ENCODE data around the gene CYP2A13. TPM values are rescaled to one million over a fixed set of nuclear protein-coding genes. Genes with fewer than 3 reads are reported as not detected.
A peak's percentile ranks its signal among the peaks of the same experiment; 100 is the strongest.
"Not testable (repeated sequence)": the region's sequence is repeated elsewhere in the genome, so short reads cannot be mapped to it uniquely, and the experiment has no call there.

Gene CYP2A13, protein sequence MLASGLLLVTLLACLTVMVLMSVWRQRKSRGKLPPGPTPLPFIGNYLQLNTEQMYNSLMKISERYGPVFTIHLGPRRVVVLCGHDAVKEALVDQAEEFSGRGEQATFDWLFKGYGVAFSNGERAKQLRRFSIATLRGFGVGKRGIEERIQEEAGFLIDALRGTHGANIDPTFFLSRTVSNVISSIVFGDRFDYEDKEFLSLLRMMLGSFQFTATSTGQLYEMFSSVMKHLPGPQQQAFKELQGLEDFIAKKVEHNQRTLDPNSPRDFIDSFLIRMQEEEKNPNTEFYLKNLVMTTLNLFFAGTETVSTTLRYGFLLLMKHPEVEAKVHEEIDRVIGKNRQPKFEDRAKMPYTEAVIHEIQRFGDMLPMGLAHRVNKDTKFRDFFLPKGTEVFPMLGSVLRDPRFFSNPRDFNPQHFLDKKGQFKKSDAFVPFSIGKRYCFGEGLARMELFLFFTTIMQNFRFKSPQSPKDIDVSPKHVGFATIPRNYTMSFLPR
- total RNA-seq (2013): not detected
- polyA plus RNA-seq: not detected
- not detected in 2 replicates for polyA minus RNA-seq
- 0 to 0.46 (median 0) reads per million in 11 experiments for total RNA-seq

DNA sequence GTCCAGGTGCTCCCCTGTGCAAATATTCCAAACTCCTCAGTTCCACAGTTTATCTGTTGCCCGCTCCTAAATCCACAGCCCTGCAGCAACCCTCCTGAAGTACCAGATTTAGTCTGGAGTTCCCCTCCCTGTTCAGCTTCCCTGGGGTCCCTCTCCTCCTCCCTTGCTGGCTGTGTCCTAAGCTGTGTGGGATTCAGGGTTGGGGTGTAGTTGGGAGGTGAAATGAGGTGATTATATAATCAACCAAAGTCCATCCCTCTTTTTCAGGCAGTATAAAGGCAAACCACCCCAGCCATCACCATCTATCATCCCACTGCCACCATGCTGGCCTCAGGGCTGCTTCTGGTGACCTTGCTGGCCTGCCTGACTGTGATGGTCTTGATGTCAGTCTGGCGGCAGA, at the start of gene CYP2A13:
Gene CYP2A13, plus strand, starts transcription at position 301 of the 400 bp plus-strand sequence. Its CDS starts 21 bp downstream, at position 322.
- Histone ChIP-seq H3K79me2 (ENCODE audit: insufficient read depth, low read length) (no peaks in the 10 kb centered on the region), H3K9ac (ENCODE audit: insufficient read depth, low read length, poor library complexity, severe bottlenecking) (no peak within 1 kb of the TSS), H3K27ac (ENCODE audit: low read depth in 1 of 2, low read length in 2 of 2) (no peak within 1 kb of the TSS), H4K20me1 (ENCODE audit: insufficient read depth, low read length) (no peaks in the 10 kb centered on the region), H3K4me2 (replicated peaks; ENCODE audit: extremely low read depth, low read length, poor library complexity, severe bottlenecking) (no peak within 1 kb of the TSS), H3K9me3 (replicated peaks in 1 of 2; ENCODE audit: control insufficient read depth in 1 of 2, insufficient read depth in 1 of 2, low read length in 2 of 2) (no peaks in the 10 kb centered on the region), H2AFZ (ENCODE audit: insufficient read depth, low read depth, low read length, poor library complexity, severe bottlenecking) (no peak within 1 kb of the TSS), H3K4me1 (ENCODE audit: control insufficient read depth in 1 of 2, insufficient read depth in 2 of 2, low read length in 2 of 2) (no peaks in the 10 kb centered on the region), H3K36me3 (replicated peaks in 1 of 2; ENCODE audit: control insufficient read depth in 1 of 2, insufficient read depth in 2 of 2, low read length in 2 of 2) (no peaks in the 10 kb centered on the region), H3K27me3 (ENCODE audit: control insufficient read depth in 2 of 2, insufficient read depth in 2 of 2, low read length in 2 of 2) (peaks cover 2 to 24% of the 10 kb centered on the region in 2 donors), H3K4me3 (replicated peaks in 1 of 3; ENCODE audit: low read depth in 2 of 3, low read length in 3 of 3) (no peak within 1 kb of the TSS)
- WGBS (ENCODE audit: insufficient coverage): 100% methylated on average over 1 of the region's 2 CpGs
- peaks cover 3% of the 10 kb centered on the region for H3K4me1 Mint-ChIP-seq
- H3K9me3 Mint-ChIP-seq: peaks cover 0 to 8% (median 2%) of the 10 kb centered on the region in 7 donors
- DNase-seq: no peak
- H3K27me3 Mint-ChIP-seq (ENCODE audit: low read depth in 3 of 3): peaks cover 30 to 53% (median 39%) of the 10 kb centered on the region in 3 donors
- no peaks in the 10 kb centered on the region for H3K36me3 Mint-ChIP-seq
- no peak within 1 kb of the TSS for H3K27ac Mint-ChIP-seq
- intact Hi-C loops (cut with micrococcal nuclease): no loop called here
- peak within 1 kb of the TSS in 1 of 2 donors; percentile 67 for H3K4me3 Mint-ChIP-seq
- TF ChIP-seq, protein P1, sequence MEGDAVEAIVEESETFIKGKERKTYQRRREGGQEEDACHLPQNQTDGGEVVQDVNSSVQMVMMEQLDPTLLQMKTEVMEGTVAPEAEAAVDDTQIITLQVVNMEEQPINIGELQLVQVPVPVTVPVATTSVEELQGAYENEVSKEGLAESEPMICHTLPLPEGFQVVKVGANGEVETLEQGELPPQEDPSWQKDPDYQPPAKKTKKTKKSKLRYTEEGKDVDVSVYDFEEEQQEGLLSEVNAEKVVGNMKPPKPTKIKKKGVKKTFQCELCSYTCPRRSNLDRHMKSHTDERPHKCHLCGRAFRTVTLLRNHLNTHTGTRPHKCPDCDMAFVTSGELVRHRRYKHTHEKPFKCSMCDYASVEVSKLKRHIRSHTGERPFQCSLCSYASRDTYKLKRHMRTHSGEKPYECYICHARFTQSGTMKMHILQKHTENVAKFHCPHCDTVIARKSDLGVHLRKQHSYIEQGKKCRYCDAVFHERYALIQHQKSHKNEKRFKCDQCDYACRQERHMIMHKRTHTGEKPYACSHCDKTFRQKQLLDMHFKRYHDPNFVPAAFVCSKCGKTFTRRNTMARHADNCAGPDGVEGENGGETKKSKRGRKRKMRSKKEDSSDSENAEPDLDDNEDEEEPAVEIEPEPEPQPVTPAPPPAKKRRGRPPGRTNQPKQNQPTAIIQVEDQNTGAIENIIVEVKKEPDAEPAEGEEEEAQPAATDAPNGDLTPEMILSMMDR (IDR thresholded peaks at IDR 0.05): no peak

DNA sequence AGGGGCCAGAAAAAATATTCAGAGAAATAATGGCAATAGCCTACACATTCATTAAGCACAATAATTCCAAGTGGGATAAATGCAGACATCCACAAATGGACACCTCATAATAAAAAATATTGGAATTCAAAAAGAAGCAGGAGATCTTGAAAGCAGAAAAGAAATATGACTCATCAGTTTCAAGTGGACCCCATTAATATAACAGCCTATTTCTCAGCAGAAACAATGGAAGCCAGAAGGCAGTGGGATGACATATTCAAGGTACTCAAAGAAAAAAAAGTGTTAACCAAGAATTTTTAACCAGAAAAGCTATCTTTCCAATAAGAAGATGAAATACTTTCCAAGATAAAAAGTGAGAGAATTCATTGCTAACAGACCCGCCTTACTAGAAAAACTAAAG, 48.4 kb upstream of the CYP2A13 start:
- H3K27ac Mint-ChIP-seq: no peak overlapping the region
- no peaks in the 10 kb centered on the region for H3K4me1 Mint-ChIP-seq
- Histone ChIP-seq H3K27ac (ENCODE audit: low read depth in 1 of 2, low read length in 2 of 2) (no peak overlapping the region), H3K36me3 (replicated peaks in 1 of 2; ENCODE audit: control insufficient read depth in 1 of 2, insufficient read depth in 2 of 2, low read length in 2 of 2) (no peaks in the 10 kb centered on the region), H3K4me1 (ENCODE audit: control insufficient read depth in 1 of 2, insufficient read depth in 2 of 2, low read length in 2 of 2) (no peaks in the 10 kb centered on the region), H2AFZ (ENCODE audit: insufficient read depth, low read depth, low read length, poor library complexity, severe bottlenecking) (no peak overlapping the region), H3K4me3 (replicated peaks in 1 of 3; ENCODE audit: low read depth in 2 of 3, low read length in 3 of 3) (no peak overlapping the region), H3K4me2 (replicated peaks; ENCODE audit: extremely low read depth, low read length, poor library complexity, severe bottlenecking) (no peak overlapping the region), H4K20me1 (ENCODE audit: insufficient read depth, low read length) (no peaks in the 10 kb centered on the region), H3K9me3 (replicated peaks in 1 of 2; ENCODE audit: control insufficient read depth in 1 of 2, insufficient read depth in 1 of 2, low read length in 2 of 2) (no peaks in the 10 kb centered on the region), H3K9ac (ENCODE audit: insufficient read depth, low read length, poor library complexity, severe bottlenecking) (no peak overlapping the region), H3K79me2 (ENCODE audit: insufficient read depth, low read length) (no peaks in the 10 kb centered on the region), H3K27me3 (ENCODE audit: control insufficient read depth in 2 of 2, insufficient read depth in 2 of 2, low read length in 2 of 2) (no peaks in the 10 kb centered on the region)
- no peak for DNase-seq
- no peaks in the 10 kb centered on the region for H3K36me3 Mint-ChIP-seq
- intact Hi-C loops (cut with micrococcal nuclease): no loop called here
- peaks cover 6 to 23% (median 12%) of the 10 kb centered on the region in 3 donors for H3K27me3 Mint-ChIP-seq (ENCODE audit: low read depth in 3 of 3)
- H3K4me3 Mint-ChIP-seq: no peak overlapping the region
- TF ChIP-seq, protein P1 (IDR thresholded peaks at IDR 0.05): no peak
- WGBS (ENCODE audit: insufficient coverage): no CpG with 5 or more reads among the region's 1 CpG
- peaks cover 0 to 13% (median 4%) of the 10 kb centered on the region in 7 donors for H3K9me3 Mint-ChIP-seq

DNA sequence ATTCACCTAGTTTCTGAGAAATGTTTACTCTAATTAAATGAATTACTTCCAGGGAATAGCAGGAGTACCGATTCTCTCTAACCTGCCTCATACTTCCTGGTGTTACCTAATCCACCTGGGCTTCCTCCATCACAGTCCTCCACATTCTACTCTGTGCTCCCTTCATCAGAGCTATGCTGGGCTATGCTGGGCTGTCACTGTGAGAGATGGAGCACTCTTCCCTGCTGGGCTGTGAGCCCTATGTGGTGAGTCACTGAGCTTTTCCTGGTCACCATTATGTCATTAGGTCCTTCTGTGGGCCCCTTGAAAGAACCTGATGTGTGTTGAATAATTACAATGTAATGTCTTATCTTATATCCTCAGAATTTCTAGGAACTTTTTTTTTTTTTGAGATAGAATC, 43.2 kb upstream of the CYP2A13 start:
- peaks cover 14 to 18% (median 15%) of the 10 kb centered on the region in 3 donors for H3K27me3 Mint-ChIP-seq (ENCODE audit: low read depth in 3 of 3)
- DNase-seq; H3K36me3 ChIP-seq (replicated peaks in 1 of 2; ENCODE audit: control insufficient read depth in 1 of 2, insufficient read depth in 2 of 2, low read length in 2 of 2); H3K9me3 ChIP-seq (replicated peaks in 1 of 2; ENCODE audit: control insufficient read depth in 1 of 2, insufficient read depth in 1 of 2, low read length in 2 of 2); H4K20me1 ChIP-seq (ENCODE audit: insufficient read depth, low read length); H3K36me3 Mint-ChIP-seq; H2AFZ ChIP-seq (ENCODE audit: insufficient read depth, low read depth, low read length, poor library complexity, severe bottlenecking); intact Hi-C loops (cut with micrococcal nuclease); H3K4me2 ChIP-seq (replicated peaks; ENCODE audit: extremely low read depth, low read length, poor library complexity, severe bottlenecking); H3K4me3 ChIP-seq (replicated peaks in 1 of 3; ENCODE audit: low read depth in 2 of 3, low read length in 3 of 3); H3K27ac Mint-ChIP-seq; H3K9me3 Mint-ChIP-seq; H3K4me1 ChIP-seq (ENCODE audit: control insufficient read depth in 1 of 2, insufficient read depth in 2 of 2, low read length in 2 of 2); H3K27me3 ChIP-seq (ENCODE audit: control insufficient read depth in 2 of 2, insufficient read depth in 2 of 2, low read length in 2 of 2); H3K79me2 ChIP-seq (ENCODE audit: insufficient read depth, low read length); H3K4me3 Mint-ChIP-seq; H3K27ac ChIP-seq (ENCODE audit: low read depth in 1 of 2, low read length in 2 of 2); H3K4me1 Mint-ChIP-seq; H3K9ac ChIP-seq (ENCODE audit: insufficient read depth, low read length, poor library complexity, severe bottlenecking): not testable (repeated sequence)
- WGBS (ENCODE audit: insufficient coverage): no CpG with 5 or more reads among the region's 1 CpG
